Measurements from ENCODE around the gene NKAPD1. TPM values are rescaled to one million over a fixed set of nuclear protein-coding genes. Genes with fewer than 3 reads are reported as not detected.
"Not testable (repeated sequence)": the region's sequence is repeated elsewhere in the genome, so short reads cannot be mapped to it uniquely, and the experiment has no call there.

Gene NKAPD1
- total RNA-seq, result 10 to 100 TPM; 14.4 to 21.5 (median 16.4) TPM

- 0 to 1% methylated on average over 10 to 12 of the region's 43 CpGs for WGBS, 2 donors (ENCODE audit: low coverage in 1 of 2)
- peak; percentile 91 for ATAC-seq
These were observed at the start of gene NKAPD1, which contains the start of gene PIH1D2 for GRCh38 chr11:112073941-112074811. Gene NKAPD1, plus strand, starts transcription at chr11:112074299. Its CDS starts 1,276 bp downstream, at chr11:112075575. Gene PIH1D2, minus strand, starts transcription at chr11:112074017. Its CDS starts 843 bp downstream, at chr11:112073174.

GRCh38 chr11:112024773-112025678, 49.1 kb upstream of the NKAPD1 start, which contains the start of gene DLAT:
Gene DLAT, plus strand, starts transcription at chr11:112025408. Its CDS starts 65 bp downstream, at chr11:112025473.
- TF ChIP-seq POLR2A (IDR thresholded peaks at IDR 0.05) (peak; percentile 37 to 46), EP300 (IDR thresholded peaks at IDR 0.05) (no peak), POLR2AphosphoS5 (IDR thresholded peaks at IDR 0.05) (peak; percentile 68), CTCF (IDR thresholded peaks at IDR 0.05) (no peak)
- Histone ChIP-seq H3K27ac (peak within 1 kb of the TSS; percentile 48 to 95 (median 91)), H3K27me3 (no peaks in the 10 kb centered on the region), H3K4me1 (peaks cover 2 to 32% (median 5%) of the 10 kb centered on the region in 3 donors), H3K9me3 (no peaks in the 10 kb centered on the region), H3K4me3 (peak within 1 kb of the TSS; percentile 78 to 94), H3K36me3 (peaks cover 1 to 49% of the 10 kb centered on the region in 2 donors)
- peak; percentile 94 for ATAC-seq
- 0% methylated on average over 15 to 27 of the region's 71 CpGs for WGBS, 2 donors (ENCODE audit: low coverage in 1 of 2)

More at GRCh38 chr11:112073941-112074811, at the start of gene NKAPD1, which contains the start of gene PIH1D2:
- Histone ChIP-seq H3K4me3 (peak within 1 kb of the TSS; percentile 83 to 87), H3K9me3 (no peaks in the 10 kb centered on the region), H3K4me1 (peaks cover 2 to 35% (median 7%) of the 10 kb centered on the region in 3 donors), H3K36me3 (peaks cover 0 to 38% of the 10 kb centered on the region in 2 donors), H3K27me3 (no peaks in the 10 kb centered on the region), H3K27ac (peak within 1 kb of the TSS; percentile 72 to 96 (median 84))
- TF ChIP-seq CTCF (IDR thresholded peaks at IDR 0.05) (peak in 3 of 4 experiments; percentile 3 to 30 (median 9)), EP300 (IDR thresholded peaks at IDR 0.05) (no peak), POLR2AphosphoS5 (IDR thresholded peaks at IDR 0.05) (peak; percentile 56), POLR2A (IDR thresholded peaks at IDR 0.05) (no peak)

GRCh38 chr11:112025707-112026106, 48.4 kb upstream of the NKAPD1 start:
- WGBS, 2 donors (ENCODE audit: low coverage in 1 of 2), result 0 to 17% methylated on average over 1 of the region's 8 CpGs

GRCh38 chr11:112026784-112027410, 47.2 kb upstream of the NKAPD1 start:
- ATAC-seq, H3K27ac ChIP-seq, H3K27me3 ChIP-seq, H3K9me3 ChIP-seq, H3K4me3 ChIP-seq: not testable (repeated sequence)
- no CpG with 5 or more reads among the region's 49 CpGs for WGBS, 2 donors (ENCODE audit: low coverage in 1 of 2)
- Histone ChIP-seq H3K4me1 (peaks cover 2 to 32% (median 5%) of the 10 kb centered on the region in 3 donors), H3K36me3 (peaks cover 0 to 47% of the 10 kb centered on the region in 2 donors)

More at GRCh38 chr11:112025707-112026106, 48.4 kb upstream of the NKAPD1 start:
- Histone ChIP-seq H3K9me3 (no peaks in the 10 kb centered on the region), H3K27me3 (no peaks in the 10 kb centered on the region), H3K4me1 (peaks cover 2 to 32% (median 5%) of the 10 kb centered on the region in 3 donors), H3K36me3 (peaks cover 0 to 49% of the 10 kb centered on the region in 2 donors), H3K27ac (peak overlapping the region; percentile 48 to 95 (median 91)), H3K4me3 (peak overlapping the region; percentile 78 to 94)
- ATAC-seq, result no peak
- TF ChIP-seq POLR2A (IDR thresholded peaks at IDR 0.05) (no peak), CTCF (IDR thresholded peaks at IDR 0.05) (no peak), POLR2AphosphoS5 (IDR thresholded peaks at IDR 0.05) (no peak), EP300 (IDR thresholded peaks at IDR 0.05) (no peak)
